ENCODE measurements around the gene DDC.

Gene DDC

DNA sequence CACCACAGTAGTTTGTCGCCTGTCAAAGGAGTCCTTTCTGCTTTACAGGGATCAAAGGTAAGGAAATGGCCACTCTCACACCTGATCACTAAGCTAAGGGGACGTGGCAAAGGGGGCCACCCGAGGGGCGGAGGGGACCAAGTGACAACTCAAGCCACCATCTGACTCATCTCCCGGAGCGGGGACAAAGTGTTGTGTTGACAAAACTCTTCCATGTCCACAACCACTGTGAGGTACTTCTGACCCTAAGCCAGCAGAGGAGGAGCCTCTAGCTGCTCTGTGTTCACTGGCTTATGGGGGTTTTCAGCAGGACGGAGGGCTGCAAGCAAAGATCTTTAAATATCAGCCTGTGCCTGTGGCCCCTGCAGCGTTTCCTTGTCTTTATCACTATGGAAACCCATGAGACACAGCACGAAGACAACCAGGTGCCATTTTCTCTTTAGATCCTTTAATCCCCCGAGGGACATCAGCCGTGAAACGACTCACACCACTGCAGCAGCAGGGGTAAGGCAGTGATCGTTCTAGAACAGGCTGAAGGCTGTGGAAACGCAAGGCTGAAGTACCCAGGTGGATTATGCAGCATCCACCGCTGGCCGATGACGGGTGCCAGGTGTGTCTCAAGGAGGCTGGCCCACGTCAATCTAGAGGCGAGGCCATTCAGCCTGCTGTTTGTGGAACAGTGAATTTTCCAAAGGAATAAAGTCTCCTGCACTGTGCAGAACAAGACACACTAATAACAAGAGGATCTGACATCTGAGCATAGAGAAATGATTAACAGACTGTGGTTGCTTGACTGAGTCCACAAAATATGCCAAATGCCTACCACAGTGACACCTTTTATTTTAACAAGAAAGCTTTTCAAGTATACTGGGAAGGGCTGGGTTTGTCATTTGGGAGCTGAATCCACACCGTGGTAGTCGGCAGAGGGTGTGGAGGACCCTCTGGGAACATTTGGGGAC, 26.6 kb upstream of the DDC start:
- H3F3A ChIP-seq (ENCODE audit: low read depth) = no peaks in the 10 kb centered on the region
- no peaks in the 10 kb centered on the region for H3K9me3 ChIP-seq (ENCODE audit: insufficient read depth, low read depth, low read length)
- no peak overlapping the region for H3K4me2 ChIP-seq (ENCODE audit: low read depth, low read length, poor library complexity, severe bottlenecking)
- no peaks in the 10 kb centered on the region for H3K27me3 ChIP-seq (ENCODE audit: insufficient read depth, low read length, poor library complexity, severe bottlenecking)
- no peak overlapping the region for H2AFZ ChIP-seq (ENCODE audit: low read length)
- H3K4me1 ChIP-seq (ENCODE audit: insufficient read depth, low read length, poor library complexity, severe bottlenecking) = no peaks in the 10 kb centered on the region
- H3K4me3 ChIP-seq (ENCODE audit: low read length, poor library complexity, severe bottlenecking) = no peak overlapping the region
- H3K79me2 ChIP-seq (ENCODE audit: insufficient read depth, low read length) = no peaks in the 10 kb centered on the region
- no peak overlapping the region for H3K9ac ChIP-seq (ENCODE audit: low read depth, low read length, poor library complexity, severe bottlenecking)
- H4K20me1 ChIP-seq (ENCODE audit: insufficient read depth, low read length, poor library complexity, severe bottlenecking) = no peaks in the 10 kb centered on the region
- H3K9me2 ChIP-seq (replicated peaks; ENCODE audit: low read depth, low read length) = no peaks in the 10 kb centered on the region
- H3K36me3 ChIP-seq (ENCODE audit: insufficient read depth, low read length) = no peaks in the 10 kb centered on the region
- TF ChIP-seq, protein P1, sequence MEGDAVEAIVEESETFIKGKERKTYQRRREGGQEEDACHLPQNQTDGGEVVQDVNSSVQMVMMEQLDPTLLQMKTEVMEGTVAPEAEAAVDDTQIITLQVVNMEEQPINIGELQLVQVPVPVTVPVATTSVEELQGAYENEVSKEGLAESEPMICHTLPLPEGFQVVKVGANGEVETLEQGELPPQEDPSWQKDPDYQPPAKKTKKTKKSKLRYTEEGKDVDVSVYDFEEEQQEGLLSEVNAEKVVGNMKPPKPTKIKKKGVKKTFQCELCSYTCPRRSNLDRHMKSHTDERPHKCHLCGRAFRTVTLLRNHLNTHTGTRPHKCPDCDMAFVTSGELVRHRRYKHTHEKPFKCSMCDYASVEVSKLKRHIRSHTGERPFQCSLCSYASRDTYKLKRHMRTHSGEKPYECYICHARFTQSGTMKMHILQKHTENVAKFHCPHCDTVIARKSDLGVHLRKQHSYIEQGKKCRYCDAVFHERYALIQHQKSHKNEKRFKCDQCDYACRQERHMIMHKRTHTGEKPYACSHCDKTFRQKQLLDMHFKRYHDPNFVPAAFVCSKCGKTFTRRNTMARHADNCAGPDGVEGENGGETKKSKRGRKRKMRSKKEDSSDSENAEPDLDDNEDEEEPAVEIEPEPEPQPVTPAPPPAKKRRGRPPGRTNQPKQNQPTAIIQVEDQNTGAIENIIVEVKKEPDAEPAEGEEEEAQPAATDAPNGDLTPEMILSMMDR (conservative IDR thresholded peaks at IDR 0.05; ENCODE audit: low read length) = no peak
- TF ChIP-seq EZH2phosphoT487 (IDR thresholded peaks at IDR 0.05; ENCODE audit: borderline replicate concordance) = no peak

DNA sequence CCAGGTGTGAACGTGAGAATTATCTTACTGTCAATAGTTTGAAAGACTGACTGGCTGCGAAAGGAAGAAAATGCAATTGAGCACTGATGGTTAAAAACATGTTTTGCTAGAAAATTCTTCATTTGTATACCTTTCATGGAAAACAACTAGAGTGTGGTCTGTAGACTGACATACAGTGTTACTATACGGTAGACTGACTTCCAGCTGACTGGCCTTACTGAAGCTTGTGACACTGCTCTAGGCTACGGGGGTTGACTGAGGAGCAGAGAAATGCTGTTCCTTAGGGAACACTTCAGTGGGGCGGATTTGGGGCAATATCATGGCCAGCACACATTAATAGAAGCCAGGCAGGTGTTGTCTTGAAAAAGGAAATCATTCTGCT, 25.9 kb upstream of the DDC start:
- Histone ChIP-seq H3K79me2 (ENCODE audit: insufficient read depth, low read length) (no peaks in the 10 kb centered on the region), H3K36me3 (ENCODE audit: insufficient read depth, low read length) (no peaks in the 10 kb centered on the region), H3F3A (ENCODE audit: low read depth) (no peaks in the 10 kb centered on the region), H3K9me2 (replicated peaks; ENCODE audit: low read depth, low read length) (no peaks in the 10 kb centered on the region), H3K27me3 (ENCODE audit: insufficient read depth, low read length, poor library complexity, severe bottlenecking) (no peaks in the 10 kb centered on the region), H2AFZ (ENCODE audit: low read length) (no peak overlapping the region), H3K9ac (ENCODE audit: low read depth, low read length, poor library complexity, severe bottlenecking) (no peak overlapping the region), H3K9me3 (ENCODE audit: insufficient read depth, low read depth, low read length) (no peaks in the 10 kb centered on the region), H3K4me1 (ENCODE audit: insufficient read depth, low read length, poor library complexity, severe bottlenecking) (no peaks in the 10 kb centered on the region), H4K20me1 (ENCODE audit: insufficient read depth, low read length, poor library complexity, severe bottlenecking) (no peaks in the 10 kb centered on the region), H3K4me3 (ENCODE audit: low read length, poor library complexity, severe bottlenecking) (no peak overlapping the region), H3K4me2 (ENCODE audit: low read depth, low read length, poor library complexity, severe bottlenecking) (no peak overlapping the region)
- TF ChIP-seq EZH2phosphoT487 (IDR thresholded peaks at IDR 0.05; ENCODE audit: borderline replicate concordance) = no peak
- TF ChIP-seq, protein P1 (conservative IDR thresholded peaks at IDR 0.05; ENCODE audit: low read length) = no peak

DNA sequence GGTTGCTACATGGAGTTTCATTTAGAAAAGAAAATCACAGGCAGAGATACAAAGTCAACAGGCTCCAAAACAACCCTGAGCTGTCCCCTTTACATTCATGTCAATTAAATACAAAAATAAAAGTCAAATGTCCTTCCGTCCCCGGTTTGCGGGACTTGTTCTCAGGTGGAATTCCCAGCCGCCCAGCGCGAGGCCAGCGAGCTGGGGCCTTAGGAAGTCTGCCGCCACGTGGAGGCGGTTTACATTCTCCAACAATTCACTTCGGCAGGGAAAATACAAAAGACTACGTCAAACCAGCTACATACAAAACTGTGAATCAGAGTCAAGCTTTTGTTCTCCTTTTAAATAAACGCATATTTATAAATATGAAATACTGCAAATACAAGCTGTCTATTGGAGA, 25.3 kb upstream of the DDC start:
- H3K9ac ChIP-seq (ENCODE audit: low read depth, low read length, poor library complexity, severe bottlenecking) = no peak overlapping the region
- H3K36me3 ChIP-seq (ENCODE audit: insufficient read depth, low read length) = no peaks in the 10 kb centered on the region
- no peaks in the 10 kb centered on the region for H3F3A ChIP-seq (ENCODE audit: low read depth)
- H2AFZ ChIP-seq (ENCODE audit: low read length) = no peak overlapping the region
- no peak overlapping the region for H3K4me3 ChIP-seq (ENCODE audit: low read length, poor library complexity, severe bottlenecking)
- no peaks in the 10 kb centered on the region for H3K4me1 ChIP-seq (ENCODE audit: insufficient read depth, low read length, poor library complexity, severe bottlenecking)
- H3K27me3 ChIP-seq (ENCODE audit: insufficient read depth, low read length, poor library complexity, severe bottlenecking) = no peaks in the 10 kb centered on the region
- H3K9me2 ChIP-seq (replicated peaks; ENCODE audit: low read depth, low read length) = no peaks in the 10 kb centered on the region
- H3K79me2 ChIP-seq (ENCODE audit: insufficient read depth, low read length) = no peaks in the 10 kb centered on the region
- no peaks in the 10 kb centered on the region for H3K9me3 ChIP-seq (ENCODE audit: insufficient read depth, low read depth, low read length)
- TF ChIP-seq, protein P1 (conservative IDR thresholded peaks at IDR 0.05; ENCODE audit: low read length) = no peak
- TF ChIP-seq EZH2phosphoT487 (IDR thresholded peaks at IDR 0.05; ENCODE audit: borderline replicate concordance) = no peak
- no peak overlapping the region for H3K4me2 ChIP-seq (ENCODE audit: low read depth, low read length, poor library complexity, severe bottlenecking)
- H4K20me1 ChIP-seq (ENCODE audit: insufficient read depth, low read length, poor library complexity, severe bottlenecking) = no peaks in the 10 kb centered on the region

All from Loucy (cell line).